ENCODE results near the gene LRATD1.

- TF ChIP-seq, protein P1, sequence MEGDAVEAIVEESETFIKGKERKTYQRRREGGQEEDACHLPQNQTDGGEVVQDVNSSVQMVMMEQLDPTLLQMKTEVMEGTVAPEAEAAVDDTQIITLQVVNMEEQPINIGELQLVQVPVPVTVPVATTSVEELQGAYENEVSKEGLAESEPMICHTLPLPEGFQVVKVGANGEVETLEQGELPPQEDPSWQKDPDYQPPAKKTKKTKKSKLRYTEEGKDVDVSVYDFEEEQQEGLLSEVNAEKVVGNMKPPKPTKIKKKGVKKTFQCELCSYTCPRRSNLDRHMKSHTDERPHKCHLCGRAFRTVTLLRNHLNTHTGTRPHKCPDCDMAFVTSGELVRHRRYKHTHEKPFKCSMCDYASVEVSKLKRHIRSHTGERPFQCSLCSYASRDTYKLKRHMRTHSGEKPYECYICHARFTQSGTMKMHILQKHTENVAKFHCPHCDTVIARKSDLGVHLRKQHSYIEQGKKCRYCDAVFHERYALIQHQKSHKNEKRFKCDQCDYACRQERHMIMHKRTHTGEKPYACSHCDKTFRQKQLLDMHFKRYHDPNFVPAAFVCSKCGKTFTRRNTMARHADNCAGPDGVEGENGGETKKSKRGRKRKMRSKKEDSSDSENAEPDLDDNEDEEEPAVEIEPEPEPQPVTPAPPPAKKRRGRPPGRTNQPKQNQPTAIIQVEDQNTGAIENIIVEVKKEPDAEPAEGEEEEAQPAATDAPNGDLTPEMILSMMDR (IDR thresholded peaks at IDR 0.05 in 2 of 3, conservative IDR thresholded peaks at IDR 0.05 in 1 of 3; ENCODE audit: control insufficient read depth in 2 of 3, extremely low read depth in 1 of 3, insufficient read depth in 1 of 3, low read depth in 3 of 3, low read length in 3 of 3), result no peak
- TF ChIP-seq CHD2 (IDR thresholded peaks at IDR 0.05; ENCODE audit: borderline replicate concordance, low read depth, low read length) (no peak), GABPA (IDR thresholded peaks at IDR 0.05; ENCODE audit: low read depth) (no peak), IKZF1 (conservative IDR thresholded peaks at IDR 0.05) (no peak), ZNF274 (IDR thresholded peaks at IDR 0.05; ENCODE audit: insufficient read depth, insufficient read length) (no peak), SMC3 (IDR thresholded peaks at IDR 0.05; ENCODE audit: borderline replicate concordance, low read length) (no peak), MYC (IDR thresholded peaks at IDR 0.05; ENCODE audit: insufficient read depth, insufficient read length, insufficient replicate concordance, low read length, severe bottlenecking) (no peak), MXI1 (IDR thresholded peaks at IDR 0.05; ENCODE audit: low read depth, low read length) (no peak), STAT3 (IDR thresholded peaks at IDR 0.05; ENCODE audit: low read depth, low read length) (no peak), EP300 (IDR thresholded peaks at IDR 0.05; ENCODE audit: borderline replicate concordance in 1 of 2, control insufficient read depth in 1 of 2, low read depth in 2 of 2, low read length in 2 of 2) (no peak), POLR2A (IDR thresholded peaks at IDR 0.05; ENCODE audit: low read depth, low read length) (no peak), CHD1 (IDR thresholded peaks at IDR 0.05; ENCODE audit: low read depth, low read length) (no peak)
- TF ChIP-seq, protein P2, sequence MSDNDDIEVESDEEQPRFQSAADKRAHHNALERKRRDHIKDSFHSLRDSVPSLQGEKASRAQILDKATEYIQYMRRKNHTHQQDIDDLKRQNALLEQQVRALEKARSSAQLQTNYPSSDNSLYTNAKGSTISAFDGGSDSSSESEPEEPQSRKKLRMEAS (IDR thresholded peaks at IDR 0.05; ENCODE audit: low read depth, low read length), result no peak
Measured at GRCh38 chr2:14647714-14648113, 15.2 kb downstream of the LRATD1 start.
